CD4-positive, CD25-positive, alpha-beta regulatory T cell (primary cell): ENCODE measurements around the gene NSA2. TPM values are rescaled to one million over a fixed set of nuclear protein-coding genes. Genes with fewer than 3 reads are reported as not detected.

Experiments used
- ATAC-seq, 2 donors: fragments of 150-1000 bp; cut with Tn5 transposase; one replicate each; pipeline ENCODE4 v1.10.0; 2021; ENCODE audit warnings: low read depth in 2 of 2, moderate number of reproducible peaks in 2 of 2, moderate library complexity in 1 of 2
- DNase-seq, 3 donors: peaks; one replicate each; pipeline versions ENCODE4 v3.0.0 to v3.0.0-alpha.2; 2012 to 2022; ENCODE audit warnings: mixed read lengths in 1 of 3
- H3K27ac ChIP-seq: one replicate; pipeline ENCODE4 v1.7.0; 2013; ENCODE audit warnings: mild to moderate bottlenecking, low read length; ENCODE audit not compliant: insufficient read depth, poor library complexity, severe bottlenecking
- H3K27me3 ChIP-seq: one replicate; pipeline ENCODE4 v1.7.0; 2013; ENCODE audit warnings: low read length; ENCODE audit not compliant: control insufficient read depth, insufficient read depth
- H3K36me3 ChIP-seq: one replicate; pipeline ENCODE4 v1.7.0; 2013; ENCODE audit warnings: mild to moderate bottlenecking, low read length, moderate library complexity; ENCODE audit not compliant: control insufficient read depth, insufficient read depth
- H3K4me1 ChIP-seq: 2 replicates; pipeline ENCODE4 v1.7.0; 2013; ENCODE audit warnings: mild to moderate bottlenecking, low read length; ENCODE audit not compliant: insufficient read depth, control insufficient read depth, poor library complexity, severe bottlenecking
- H3K4me3 ChIP-seq: one replicate; pipeline ENCODE4 v1.7.0; 2013; ENCODE audit warnings: low read depth, mild to moderate bottlenecking, low read length, moderate library complexity
- H3K9me3 ChIP-seq, 2 experiments: 1 replicate in 1 of 2; 2 replicates in 1 of 2; pipeline ENCODE4 v1.7.0; 2013; ENCODE audit warnings: low read length in 2 of 2, mild to moderate bottlenecking in 1 of 2, moderate library complexity in 1 of 2; ENCODE audit not compliant: control insufficient read depth in 2 of 2
- H3K27ac Mint-ChIP-seq, 3 donors: one replicate each; pipeline ENCODE4 v1.8.0; 2020 to 2022; ENCODE audit warnings: mild to moderate bottlenecking in 3 of 3, mixed read lengths in 3 of 3, moderate library complexity in 2 of 3
- H3K27me3 Mint-ChIP-seq: one replicate; pipeline ENCODE4 v1.8.0; 2022; ENCODE audit warnings: mild to moderate bottlenecking, mixed read lengths
- H3K36me3 Mint-ChIP-seq: one replicate; pipeline ENCODE4 v1.8.0; 2020; ENCODE audit warnings: mixed read lengths
- H3K4me1 Mint-ChIP-seq, 4 donors: one replicate each; pipeline ENCODE4 v1.8.0; 2020 to 2022; ENCODE audit warnings: mixed read lengths in 4 of 4, mild to moderate bottlenecking in 1 of 4
- H3K4me3 Mint-ChIP-seq, 4 donors: one replicate each; pipeline ENCODE4 v1.8.0; 2020 to 2022; ENCODE audit warnings: mild to moderate bottlenecking in 4 of 4, mixed read lengths in 4 of 4, moderate library complexity in 3 of 4
- H3K9me3 Mint-ChIP-seq, 7 donors: one replicate each; pipeline ENCODE4 v1.8.0; 2020 to 2022; ENCODE audit warnings: mixed read lengths in 7 of 7, mild to moderate bottlenecking in 3 of 7, moderate library complexity in 2 of 7
- polyA plus RNA-seq, 4 donors: library from polyadenylated mRNA; unstranded; fragments of 300-500 nt; fragmentation: Illumina TruSeq; gene quantifications; one replicate each; pipeline ENCODE4 v1.2.3, GENCODE V29; 2021
- total RNA-seq: library from RNA; stranded (reverse); gene quantifications from one replicate; pipeline ENCODE4 v1.2.3, GENCODE V29; 2022

The NSA2 gene
- total and polyA plus RNA-seq, 5 donors from 2014 or later: 50.9 to 86.2 (median 61.6) TPM

GRCh38 chr5:74816875-74817274 is 49.8 kb downstream of the NSA2 start:
- Histone ChIP-seq H3K9me3 (no peaks in the 10 kb centered on the region), H3K4me1 (no peaks in the 10 kb centered on the region), H3K27ac (no peak overlapping the region), H3K36me3 (no peaks in the 10 kb centered on the region), H3K27me3 (no peaks in the 10 kb centered on the region), H3K4me3 (no peak overlapping the region)
- peaks cover 11% of the 10 kb centered on the region for H3K36me3 Mint-ChIP-seq
- H3K9me3 Mint-ChIP-seq: no peaks in the 10 kb centered on the region
- H3K27ac Mint-ChIP-seq: no peak overlapping the region
- H3K4me1 Mint-ChIP-seq: peaks cover 0 to 20% (median 7%) of the 10 kb centered on the region in 4 donors
- H3K4me3 Mint-ChIP-seq: no peak overlapping the region
- no peaks in the 10 kb centered on the region for H3K27me3 Mint-ChIP-seq
- DNase-seq (no peak), ATAC-seq (no peak)

GRCh38 chr5:74822288-74822687 is 55.2 kb downstream of the NSA2 start:
- no peak for ATAC-seq
- H3K4me1 ChIP-seq: no peaks in the 10 kb centered on the region
- H3K27ac Mint-ChIP-seq: no peak overlapping the region
- no peaks in the 10 kb centered on the region for H3K9me3 ChIP-seq
- H3K27me3 Mint-ChIP-seq: peaks cover 4% of the 10 kb centered on the region
- peaks cover 0 to 19% (median 6%) of the 10 kb centered on the region in 4 donors for H3K4me1 Mint-ChIP-seq
- no peak overlapping the region for H3K27ac ChIP-seq
- DNase-seq: no peak
- peaks cover 0 to 2% (median 0%) of the 10 kb centered on the region in 7 donors for H3K9me3 Mint-ChIP-seq
- H3K36me3 Mint-ChIP-seq: peaks cover 3% of the 10 kb centered on the region
- no peak overlapping the region for H3K4me3 Mint-ChIP-seq
- H3K36me3 ChIP-seq: no peaks in the 10 kb centered on the region
- H3K27me3 ChIP-seq: no peaks in the 10 kb centered on the region
- H3K4me3 ChIP-seq: no peak overlapping the region

GRCh38 chr5:74829413-74829812 is 62.4 kb downstream of the NSA2 start:
- ATAC-seq (no peak), DNase-seq (no peak)
- Histone ChIP-seq H3K4me3 (no peak overlapping the region), H3K4me1 (no peaks in the 10 kb centered on the region), H3K27me3 (no peaks in the 10 kb centered on the region), H3K9me3 (no peaks in the 10 kb centered on the region), H3K27ac (no peak overlapping the region), H3K36me3 (no peaks in the 10 kb centered on the region)
- Mint-ChIP-seq H3K4me3 (no peak overlapping the region), H3K27me3 (peaks cover 4% of the 10 kb centered on the region), H3K27ac (no peak overlapping the region), H3K9me3 (peaks cover 0 to 2% (median 0%) of the 10 kb centered on the region in 7 donors), H3K4me1 (peaks cover 0 to 4% (median 0%) of the 10 kb centered on the region in 4 donors), H3K36me3 (peaks cover 9% of the 10 kb centered on the region)

Other genes starting within 250 kb of the NSA2 start
- gene ENC1, start 126.5 kb upstream of the NSA2 start, total RNA-seq: 6.8 TPM
- gene ENC1, start 126.5 kb upstream of the NSA2 start, polyA plus RNA-seq: under 1 TPM in 3 of 4 donors, not detected in 1; 0.10 to 0.69 (median 0.26) TPM
- gene HEXB, start 82.0 kb upstream of the NSA2 start, total RNA-seq: 41.9 TPM
- 100 to 1,000 TPM; 102 to 128 (median 120) TPM for gene HEXB, start 82.0 kb upstream of the NSA2 start, polyA plus RNA-seq
- 20.1 TPM for gene GFM2, start 132 bp upstream of the NSA2 start, total RNA-seq
- 10 to 100 TPM in 1 of 4 donors, 1 to 10 TPM in 3; 6.9 to 13.0 (median 9.5) TPM for gene GFM2, start 132 bp upstream of the NSA2 start, polyA plus RNA-seq
- gene FAM169A, start 99.1 kb downstream of the NSA2 start, total RNA-seq: 7.4 TPM
- 1 to 10 TPM; 2.5 to 6.3 (median 4.5) TPM for gene FAM169A, start 99.1 kb downstream of the NSA2 start, polyA plus RNA-seq